NK-92 (cell line): ENCODE results near the gene RPH3AL.

Source experiments
- DNase-seq: peaks from one replicate; lab custom pipeline; 2025; ENCODE audit not compliant: unreplicated experiment; lab: John Stamatoyannopoulos, UW

Gene RPH3AL

GRCh38 chr17:265718-266117, 86.9 kb downstream of the RPH3AL start:
- no peak for DNase-seq

GRCh38 chr17:263773-264172, 88.8 kb downstream of the RPH3AL start:
- DNase-seq: no peak

GRCh38 chr17:263271-263670, 89.3 kb downstream of the RPH3AL start:
- no peak for DNase-seq

GRCh38 chr17:261635-262034, 91.0 kb downstream of the RPH3AL start:
- DNase-seq: no peak

- DNase-seq: no peak
These were observed 91.7 kb downstream of the RPH3AL start for GRCh38 chr17:260944-261343.

GRCh38 chr17:260031-260791, 92.4 kb downstream of the RPH3AL start:
- DNase-seq: no peak

GRCh38 chr17:259341-259976, 93.1 kb downstream of the RPH3AL start:
- DNase-seq: no peak

GRCh38 chr17:258906-259305, 93.7 kb downstream of the RPH3AL start:
- DNase-seq: no peak

- DNase-seq: no peak
These were observed 94.4 kb downstream of the RPH3AL start for GRCh38 chr17:258045-258734.

- no peak for DNase-seq
These were observed 99.3 kb downstream of the RPH3AL start for GRCh38 chr17:253091-253846.

- no peak for DNase-seq
These were observed 100.2 kb downstream of the RPH3AL start for GRCh38 chr17:252456-252855.

GRCh38 chr17:251531-251930, 101.1 kb downstream of the RPH3AL start:
- DNase-seq: no peak

- no peak for DNase-seq
These were observed 101.9 kb downstream of the RPH3AL start for GRCh38 chr17:250487-251300.

- no peak for DNase-seq
These were observed 103.2 kb downstream of the RPH3AL start for GRCh38 chr17:249236-249993.

GRCh38 chr17:248337-249235, 104.0 kb downstream of the RPH3AL start:
- no peak for DNase-seq

- no peak for DNase-seq
These were observed 104.8 kb downstream of the RPH3AL start for GRCh38 chr17:247767-248166.

- DNase-seq: no peak
These were observed 105.7 kb downstream of the RPH3AL start for GRCh38 chr17:246851-247421.

- no peak for DNase-seq
These were observed 106.4 kb downstream of the RPH3AL start for GRCh38 chr17:246226-246625.
